GM18502 (cell line): ENCODE measurements around the gene ACTL8.
"Not testable (repeated sequence)": the region's sequence is repeated elsewhere in the genome, so short reads cannot be mapped to it uniquely, and the experiment has no call there.

Experiments
- ATAC-seq: cut with Tn5 transposase; IDR thresholded peaks from one replicate; pipeline ENCODE4 v1.9.1; 2021; ENCODE audit warnings: mild to moderate bottlenecking; ENCODE audit not compliant: unreplicated experiment, poor library complexity

ACTL8 gene

GRCh38 chr1:17734609-17735008 is 20.5 kb upstream of the ACTL8 start:
- ATAC-seq = no peak

DNA sequence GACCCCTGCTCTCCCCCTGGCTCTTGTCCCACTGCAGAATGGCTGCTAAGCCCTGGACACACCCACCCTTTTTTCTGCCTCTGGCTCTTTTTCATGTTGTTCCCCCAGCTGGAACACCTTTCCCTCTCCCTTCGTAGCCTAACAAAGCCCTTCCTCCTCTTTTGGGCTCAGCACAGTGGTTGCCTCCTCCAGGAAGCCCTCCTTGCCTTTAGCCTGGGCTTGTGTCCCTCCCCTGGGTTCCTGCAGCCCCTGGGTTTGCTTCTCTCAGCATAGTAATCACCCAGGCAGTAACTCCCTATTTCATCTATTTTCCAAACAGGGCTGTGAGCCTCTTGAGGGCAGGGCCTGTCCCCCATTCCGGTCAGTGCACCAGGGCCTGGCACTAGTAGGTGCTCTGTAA is 19.8 kb upstream of the ACTL8 start:
- no peak for ATAC-seq

DNA sequence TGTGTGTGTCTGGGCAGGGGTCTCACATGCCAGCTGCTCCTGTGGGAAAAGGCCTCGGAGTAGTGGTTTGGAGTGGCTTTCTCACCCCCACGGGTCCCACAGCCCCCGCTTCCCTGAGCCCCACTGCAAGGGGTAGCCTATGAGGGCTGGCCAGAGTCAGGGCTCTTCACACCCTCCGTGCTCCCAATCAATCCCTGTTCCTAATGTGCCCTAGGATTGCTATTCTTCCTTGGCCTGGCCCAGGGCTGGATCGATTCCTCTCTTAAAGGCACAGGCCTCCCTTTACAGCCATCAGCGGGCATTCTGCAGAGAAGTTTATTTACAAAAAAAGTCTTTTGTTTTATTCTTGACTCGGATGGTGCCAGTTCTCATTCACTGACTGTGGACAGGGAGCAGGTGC is 19.3 kb upstream of the ACTL8 start:
- no peak for ATAC-seq

DNA sequence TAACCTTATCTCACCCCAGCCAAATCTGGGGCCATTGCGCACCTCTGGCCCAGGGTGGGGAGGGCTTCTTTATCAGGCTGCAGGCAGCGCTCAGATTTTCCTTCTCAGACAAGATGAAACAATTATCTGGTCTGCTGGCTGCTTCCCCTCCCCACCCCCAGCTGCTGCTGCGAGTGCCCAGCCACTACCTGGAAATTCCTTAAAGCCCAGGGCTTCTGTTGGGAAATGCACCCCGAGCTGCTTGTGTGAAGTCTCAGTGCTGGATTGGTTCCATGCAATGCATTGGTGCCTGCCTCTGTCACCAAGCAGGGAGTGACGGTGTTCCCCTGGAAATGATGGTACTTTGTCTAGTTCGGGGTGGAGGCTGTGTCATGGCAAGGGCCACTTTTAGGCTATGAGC is 18.5 kb upstream of the ACTL8 start:
- no peak for ATAC-seq

DNA sequence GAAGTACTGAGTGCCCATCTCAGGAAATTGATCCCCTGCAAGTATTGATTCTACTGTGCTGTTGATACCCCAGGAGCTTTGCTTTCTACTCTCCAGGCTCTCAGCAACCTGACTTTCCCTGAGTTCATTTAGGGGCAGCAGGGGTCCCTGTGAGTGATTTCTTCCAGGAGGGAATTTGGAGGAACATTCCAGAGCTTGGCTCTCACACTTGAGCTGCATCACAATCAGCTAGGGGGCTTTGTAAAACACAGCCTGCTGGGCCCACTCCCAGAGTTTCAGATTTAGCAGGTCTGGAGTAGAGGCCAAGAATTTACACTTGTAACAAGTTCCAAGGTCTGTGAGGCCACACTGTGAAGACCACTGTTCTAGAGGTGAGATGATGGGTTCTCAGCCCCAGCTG is 16.1 kb upstream of the ACTL8 start:
- no peak for ATAC-seq

DNA sequence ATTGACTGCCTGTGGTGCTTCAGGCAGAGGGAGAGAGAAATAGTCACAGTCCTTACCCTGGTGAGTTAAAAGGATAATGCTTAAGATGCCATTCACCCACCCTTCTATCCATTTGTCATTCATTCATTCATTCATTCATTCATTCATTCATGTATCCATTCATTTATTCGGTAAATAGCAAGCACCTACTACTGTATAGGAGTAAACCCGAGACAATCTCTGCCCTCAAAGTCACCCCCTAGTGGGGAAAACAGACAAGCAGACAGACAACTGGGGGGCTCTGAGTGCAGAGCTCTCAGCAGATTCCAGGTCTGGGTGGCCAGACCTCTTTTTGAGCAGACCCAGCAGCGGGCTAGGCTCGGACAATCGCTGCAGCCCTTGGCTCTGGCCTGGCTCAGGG is 14.1 kb upstream of the ACTL8 start:
- ATAC-seq = no peak

DNA sequence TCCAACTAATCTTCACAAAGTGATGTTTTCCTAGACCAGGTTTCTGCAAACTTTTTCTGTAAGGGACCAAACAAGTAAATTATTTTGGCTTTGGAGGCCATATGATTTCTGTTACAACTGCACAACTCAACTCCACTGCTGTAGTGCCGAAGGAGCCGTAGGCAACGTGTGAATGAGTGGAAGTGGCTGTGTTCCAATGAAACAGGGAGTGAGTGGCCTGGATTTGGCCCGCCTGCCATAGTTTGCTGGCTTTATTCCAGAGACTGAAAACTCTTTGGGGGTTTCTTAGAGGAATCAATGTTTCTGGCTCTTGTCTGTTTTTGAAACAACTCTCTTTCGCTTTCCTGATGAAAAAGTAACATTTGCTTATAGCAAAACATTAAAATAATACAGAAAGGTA is 12.6 kb upstream of the ACTL8 start:
- no peak for ATAC-seq

- ATAC-seq = no peak
Observed at GRCh38 chr1:17743008-17743647, 12.0 kb upstream of the ACTL8 start.

DNA sequence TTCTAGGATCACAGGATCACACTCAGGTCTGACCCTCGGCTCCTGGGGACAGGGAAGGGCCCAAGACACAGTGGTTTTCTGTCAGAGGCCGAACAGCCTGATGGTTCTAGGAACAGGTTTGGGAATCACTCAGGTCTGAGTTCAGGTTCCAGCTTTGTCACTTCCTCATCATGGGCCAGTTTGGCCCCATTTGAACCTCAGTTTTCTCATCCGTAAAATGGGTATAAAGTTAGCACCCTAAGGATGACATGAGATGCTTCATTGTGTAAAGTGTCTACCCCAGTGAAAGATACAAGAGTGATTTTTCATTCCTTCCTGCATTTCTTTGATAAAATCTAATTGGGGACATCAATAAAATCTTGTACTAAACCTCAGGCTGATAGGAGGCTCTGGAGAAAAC is 11.2 kb upstream of the ACTL8 start:
- ATAC-seq = no peak

- ATAC-seq = no peak
Observed at GRCh38 chr1:17744666-17745478, 10.3 kb upstream of the ACTL8 start.

DNA sequence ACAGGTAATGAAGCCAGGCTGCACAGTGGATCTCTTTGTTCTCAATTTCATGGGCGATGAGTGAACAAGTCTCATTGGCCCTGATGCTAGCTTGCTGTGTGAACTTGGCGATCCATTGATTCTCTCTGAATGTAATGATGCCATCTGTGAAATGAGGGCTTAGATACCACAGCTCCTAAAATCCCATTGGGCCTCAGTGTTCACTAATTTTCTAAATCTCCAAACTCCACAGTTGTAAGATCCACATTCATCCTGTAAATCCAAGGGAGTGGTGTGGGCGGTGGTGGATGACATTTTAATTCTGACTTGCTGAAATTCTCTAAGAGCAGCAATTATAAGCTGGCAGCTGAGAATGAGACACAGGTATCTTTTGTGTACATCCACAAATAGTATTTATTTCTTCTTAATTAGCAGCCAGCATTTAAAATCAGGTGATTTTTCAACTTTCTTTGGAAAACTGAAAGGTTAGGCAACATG is 9.6 kb upstream of the ACTL8 start:
- ATAC-seq = no peak

DNA sequence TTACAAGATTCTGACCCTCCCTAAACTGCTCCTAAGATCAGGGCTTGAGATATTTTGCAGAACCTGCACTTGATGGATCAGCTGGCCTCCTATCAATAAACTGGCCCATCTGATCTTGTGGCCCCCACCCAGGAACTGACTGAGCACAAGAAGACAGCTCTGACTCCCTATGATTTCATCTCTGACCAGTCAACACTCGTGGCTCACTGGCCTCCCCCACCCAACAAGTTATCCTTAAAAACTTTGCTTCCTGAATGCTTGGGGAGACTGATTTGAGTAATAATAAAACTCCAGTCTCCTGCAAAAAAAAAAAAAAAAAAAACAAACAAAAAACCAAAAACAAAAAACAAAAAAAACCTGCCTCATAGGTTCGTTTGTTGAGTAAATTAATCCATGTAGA is 8.9 kb upstream of the ACTL8 start:
- ATAC-seq = not testable (repeated sequence)

DNA sequence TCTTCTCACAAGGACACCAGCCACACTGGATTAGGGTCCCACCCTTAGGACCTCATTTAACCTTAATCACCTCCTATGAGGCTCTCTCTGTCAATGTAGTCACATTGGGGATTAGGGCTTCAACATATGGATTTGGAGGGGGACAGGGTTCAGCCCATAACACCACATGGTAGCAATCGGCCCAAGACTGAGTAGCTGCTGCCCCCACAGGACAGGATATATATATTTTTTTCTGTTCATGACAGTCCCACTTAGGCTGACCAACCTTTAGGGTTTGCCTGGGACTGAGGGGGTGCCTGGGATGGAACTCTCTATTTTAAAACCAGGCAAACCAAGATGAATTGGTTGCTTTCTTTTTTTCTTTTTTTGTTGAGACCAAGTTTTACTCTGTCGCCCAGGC is 8.2 kb upstream of the ACTL8 start:
- ATAC-seq = no peak

GRCh38 chr1:17750333-17750732 is 4.8 kb upstream of the ACTL8 start:
- ATAC-seq = no peak

DNA sequence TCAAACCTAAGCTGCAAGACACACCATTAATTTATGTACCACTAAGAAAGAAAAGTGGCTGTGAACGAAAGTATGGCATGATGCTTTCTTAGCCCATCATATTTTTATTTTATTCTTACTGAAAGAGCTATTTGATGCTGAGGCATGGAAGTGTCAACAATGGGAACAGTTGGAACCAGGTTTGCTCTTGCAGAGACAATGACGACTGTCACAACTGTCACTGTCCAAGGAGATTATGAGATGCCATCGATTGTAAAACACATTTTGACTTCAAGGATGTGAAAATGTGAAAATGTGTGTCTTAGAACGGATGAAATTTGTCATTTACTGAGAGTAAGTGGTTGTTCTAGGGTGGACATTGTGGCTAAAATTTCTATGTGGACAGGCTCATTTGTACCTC is 2.8 kb upstream of the ACTL8 start:
- no peak for ATAC-seq

DNA sequence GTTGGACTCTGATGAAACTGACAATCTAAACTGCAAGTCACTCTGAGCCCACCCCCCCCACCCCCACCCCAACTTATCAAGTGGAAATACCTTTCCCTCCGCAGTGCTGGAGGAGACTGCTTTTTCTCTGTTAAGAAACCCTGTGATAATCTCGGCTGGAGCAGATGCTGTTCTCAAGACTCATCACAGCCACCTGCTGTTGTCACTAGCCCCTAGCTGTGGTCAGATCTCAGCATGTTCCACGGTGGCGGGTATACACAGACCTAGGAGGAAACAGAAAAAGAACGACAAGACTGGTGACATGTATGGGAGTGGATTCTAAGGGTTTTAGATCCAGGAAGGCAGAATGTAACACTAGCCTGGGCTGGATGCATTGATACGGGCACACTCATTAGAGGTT is 2.3 kb downstream of the ACTL8 start:
- no peak for ATAC-seq

GRCh38 chr1:17759114-17759513 is 4.0 kb downstream of the ACTL8 start:
- no peak for ATAC-seq

DNA sequence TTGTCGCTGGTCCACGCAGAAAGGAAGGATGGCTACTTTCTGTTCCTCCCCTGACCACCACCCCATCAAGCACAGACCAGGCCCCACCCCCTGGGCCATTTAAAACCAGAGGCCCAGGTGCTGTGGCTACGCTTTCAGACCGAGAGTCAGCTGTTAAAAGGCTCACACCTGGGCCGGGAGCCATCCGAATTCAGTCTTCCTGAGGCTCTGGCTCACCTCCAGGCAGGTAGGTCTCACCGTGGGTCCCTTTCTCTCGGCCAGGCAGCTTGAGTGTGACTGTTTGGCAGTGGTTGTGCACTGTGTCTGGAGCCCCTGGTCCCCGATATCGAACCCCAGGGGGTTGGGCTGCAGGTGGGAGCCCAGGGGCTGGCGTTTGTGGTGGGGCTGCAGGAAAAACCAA is 7.2 kb downstream of the ACTL8 start:
- no peak for ATAC-seq

DNA sequence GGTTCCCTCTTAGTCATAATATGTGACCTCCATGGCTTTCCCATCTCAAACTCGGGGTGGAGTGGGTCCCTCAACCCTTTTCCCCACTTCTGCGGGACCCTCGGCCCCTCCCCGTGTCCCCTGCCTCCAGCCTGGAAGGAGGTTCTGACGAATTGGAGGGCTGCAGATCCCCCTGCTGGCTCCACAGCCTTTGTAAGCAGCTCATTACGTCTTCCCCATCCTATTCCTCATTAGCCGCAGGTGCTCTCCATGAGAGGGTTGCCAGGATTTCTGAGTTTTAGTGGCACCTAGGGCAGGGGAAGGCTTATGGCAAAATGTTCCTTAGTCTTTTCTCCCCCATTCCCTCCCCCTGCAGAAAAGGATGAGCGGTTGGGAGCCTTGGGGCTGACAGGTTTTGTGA is 8.3 kb downstream of the ACTL8 start:
- no peak for ATAC-seq

- no peak for ATAC-seq
Observed at GRCh38 chr1:17763995-17764394, 8.9 kb downstream of the ACTL8 start.

GRCh38 chr1:17764591-17764990 is 9.5 kb downstream of the ACTL8 start:
- no peak for ATAC-seq
